ENCODE measurements around the gene SNAPC4. TPM values are rescaled to one million over a fixed set of nuclear protein-coding genes. Genes with fewer than 3 reads are reported as not detected.

The SNAPC4 gene
- total and polyA plus RNA-seq, 7 donors, result 1.4 to 10.8 (median 5.0) TPM

DNA sequence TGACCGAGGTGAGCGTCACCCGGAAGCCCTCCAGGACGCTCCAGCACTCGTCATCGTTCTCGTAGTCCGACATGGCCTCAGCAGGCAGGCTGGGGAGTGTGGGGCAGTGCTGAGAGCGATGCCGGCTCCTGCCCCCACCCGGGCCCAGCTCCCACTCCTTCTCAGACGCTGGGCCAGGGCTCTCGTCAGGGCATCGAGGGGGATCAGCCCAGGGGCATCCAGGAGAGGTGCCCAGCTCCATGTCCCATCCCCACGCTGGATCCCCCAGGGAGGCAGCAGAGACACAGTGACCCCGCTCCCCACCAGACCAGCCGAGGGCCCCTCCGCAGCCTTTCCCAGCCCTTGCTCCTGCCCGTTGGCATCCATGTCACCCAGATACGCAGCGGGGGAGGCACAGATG is 28.0 kb downstream of the SNAPC4 start:
- DNase-seq, result no peak
- Histone ChIP-seq H3K36me3 (no peaks in the 10 kb centered on the region), H3K4me3 (no peak overlapping the region), H3K4me1 (peaks cover 0 to 8% (median 0%) of the 10 kb centered on the region in 4 donors), H3K9me3 (no peaks in the 10 kb centered on the region), H3K27ac (no peak overlapping the region), H3K27me3 (no peaks in the 10 kb centered on the region)
- TF ChIP-seq POLR2AphosphoS5 (IDR thresholded peaks at IDR 0.05) (no peak), EP300 (IDR thresholded peaks at IDR 0.05) (no peak)
- TF ChIP-seq, protein P1, sequence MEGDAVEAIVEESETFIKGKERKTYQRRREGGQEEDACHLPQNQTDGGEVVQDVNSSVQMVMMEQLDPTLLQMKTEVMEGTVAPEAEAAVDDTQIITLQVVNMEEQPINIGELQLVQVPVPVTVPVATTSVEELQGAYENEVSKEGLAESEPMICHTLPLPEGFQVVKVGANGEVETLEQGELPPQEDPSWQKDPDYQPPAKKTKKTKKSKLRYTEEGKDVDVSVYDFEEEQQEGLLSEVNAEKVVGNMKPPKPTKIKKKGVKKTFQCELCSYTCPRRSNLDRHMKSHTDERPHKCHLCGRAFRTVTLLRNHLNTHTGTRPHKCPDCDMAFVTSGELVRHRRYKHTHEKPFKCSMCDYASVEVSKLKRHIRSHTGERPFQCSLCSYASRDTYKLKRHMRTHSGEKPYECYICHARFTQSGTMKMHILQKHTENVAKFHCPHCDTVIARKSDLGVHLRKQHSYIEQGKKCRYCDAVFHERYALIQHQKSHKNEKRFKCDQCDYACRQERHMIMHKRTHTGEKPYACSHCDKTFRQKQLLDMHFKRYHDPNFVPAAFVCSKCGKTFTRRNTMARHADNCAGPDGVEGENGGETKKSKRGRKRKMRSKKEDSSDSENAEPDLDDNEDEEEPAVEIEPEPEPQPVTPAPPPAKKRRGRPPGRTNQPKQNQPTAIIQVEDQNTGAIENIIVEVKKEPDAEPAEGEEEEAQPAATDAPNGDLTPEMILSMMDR (IDR thresholded peaks at IDR 0.05), result no peak
- intact Hi-C loops (cut with DNase I), result no loop called here
- 86 to 92% methylated on average over 21 of the region's 21 CpGs for WGBS, 2 donors

DNA sequence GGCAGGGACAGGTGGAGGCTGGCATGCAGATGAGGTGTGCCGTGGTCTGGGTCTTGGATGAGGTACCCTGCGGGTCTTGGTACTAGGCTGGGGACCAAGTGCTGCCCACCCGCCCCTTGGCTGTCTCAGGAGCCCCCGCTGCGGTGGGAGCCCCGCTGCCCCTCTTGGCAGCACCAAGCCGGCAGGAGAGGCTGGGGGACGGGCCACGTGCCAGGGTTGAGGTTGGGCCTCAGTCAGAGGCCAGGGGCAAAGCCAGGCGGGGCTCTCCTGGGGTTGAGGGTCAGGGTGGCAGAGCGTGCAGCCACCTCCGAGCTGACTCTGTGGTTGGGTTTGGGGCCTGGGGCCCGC is 28.5 kb downstream of the SNAPC4 start:
- TF ChIP-seq POLR2AphosphoS5 (IDR thresholded peaks at IDR 0.05) (no peak), POLR2A (IDR thresholded peaks at IDR 0.05) (no peak), EP300 (IDR thresholded peaks at IDR 0.05) (no peak)
- TF ChIP-seq, protein P1 (IDR thresholded peaks at IDR 0.05), result no peak
- H3K4me3 ChIP-seq, result no peak overlapping the region
- H3K4me1 ChIP-seq, result peaks cover 0 to 8% (median 0%) of the 10 kb centered on the region in 4 donors
- intact Hi-C loops (cut with DNase I), result no loop called here
- no peaks in the 10 kb centered on the region for H3K27me3 ChIP-seq
- no peaks in the 10 kb centered on the region for H3K36me3 ChIP-seq
- no peak for DNase-seq
- WGBS, 2 donors, result 86 to 92% methylated on average over 13 of the region's 13 CpGs
- no peak overlapping the region for H3K27ac ChIP-seq
- no peaks in the 10 kb centered on the region for H3K9me3 ChIP-seq

- TF ChIP-seq EP300 (IDR thresholded peaks at IDR 0.05), result no peak
- TF ChIP-seq POLR2A (IDR thresholded peaks at IDR 0.05), result no peak
- TF ChIP-seq, protein P1 (IDR thresholded peaks at IDR 0.05), result no peak
- no peak for TF ChIP-seq POLR2AphosphoS5 (IDR thresholded peaks at IDR 0.05)
- 93 to 95% methylated on average over 54 of the region's 54 CpGs for WGBS, 2 donors
- H3K27me3 ChIP-seq, result no peaks in the 10 kb centered on the region
- H3K36me3 ChIP-seq, result no peaks in the 10 kb centered on the region
- H3K27ac ChIP-seq, result no peak overlapping the region
- DNase-seq, result no peak
- intact Hi-C loops (cut with DNase I), result no loop called here
- H3K4me3 ChIP-seq, result no peak overlapping the region
- no peaks in the 10 kb centered on the region for H3K9me3 ChIP-seq
- peaks cover 0 to 8% (median 0%) of the 10 kb centered on the region in 4 donors for H3K4me1 ChIP-seq
These were observed 29.1 kb downstream of the SNAPC4 start for GRCh38 chr9:136370687-136371532.

- TF ChIP-seq POLR2AphosphoS5 (IDR thresholded peaks at IDR 0.05) (no peak), POLR2A (IDR thresholded peaks at IDR 0.05) (no peak), EP300 (IDR thresholded peaks at IDR 0.05) (no peak)
- TF ChIP-seq, protein P1 (IDR thresholded peaks at IDR 0.05), result no peak
- Histone ChIP-seq H3K36me3 (no peaks in the 10 kb centered on the region), H3K9me3 (no peaks in the 10 kb centered on the region), H3K4me3 (no peak overlapping the region), H3K4me1 (peaks cover 0 to 8% (median 0%) of the 10 kb centered on the region in 4 donors), H3K27ac (no peak overlapping the region), H3K27me3 (no peaks in the 10 kb centered on the region)
- WGBS, 2 donors, result 96 to 97% methylated on average over 19 of the region's 19 CpGs
- DNase-seq, result no peak
- intact Hi-C loops (cut with DNase I), result no loop called here
These were observed 29.9 kb downstream of the SNAPC4 start for GRCh38 chr9:136370037-136370436.

Measured in sigmoid colon (tissue), 7 donors.